HG02938 (cell line): ENCODE measurements around the gene SLC25A20.
"Not testable (repeated sequence)": the region's sequence is repeated elsewhere in the genome, so short reads cannot be mapped to it uniquely, and the experiment has no call there.

Experiments used
- ATAC-seq: cut with Tn5 transposase; IDR thresholded peaks from one replicate; pipeline ENCODE4 v1.9.1; 2021; ENCODE audit warnings: mild to moderate bottlenecking, moderate library complexity; ENCODE audit not compliant: unreplicated experiment

SLC25A20 gene

DNA sequence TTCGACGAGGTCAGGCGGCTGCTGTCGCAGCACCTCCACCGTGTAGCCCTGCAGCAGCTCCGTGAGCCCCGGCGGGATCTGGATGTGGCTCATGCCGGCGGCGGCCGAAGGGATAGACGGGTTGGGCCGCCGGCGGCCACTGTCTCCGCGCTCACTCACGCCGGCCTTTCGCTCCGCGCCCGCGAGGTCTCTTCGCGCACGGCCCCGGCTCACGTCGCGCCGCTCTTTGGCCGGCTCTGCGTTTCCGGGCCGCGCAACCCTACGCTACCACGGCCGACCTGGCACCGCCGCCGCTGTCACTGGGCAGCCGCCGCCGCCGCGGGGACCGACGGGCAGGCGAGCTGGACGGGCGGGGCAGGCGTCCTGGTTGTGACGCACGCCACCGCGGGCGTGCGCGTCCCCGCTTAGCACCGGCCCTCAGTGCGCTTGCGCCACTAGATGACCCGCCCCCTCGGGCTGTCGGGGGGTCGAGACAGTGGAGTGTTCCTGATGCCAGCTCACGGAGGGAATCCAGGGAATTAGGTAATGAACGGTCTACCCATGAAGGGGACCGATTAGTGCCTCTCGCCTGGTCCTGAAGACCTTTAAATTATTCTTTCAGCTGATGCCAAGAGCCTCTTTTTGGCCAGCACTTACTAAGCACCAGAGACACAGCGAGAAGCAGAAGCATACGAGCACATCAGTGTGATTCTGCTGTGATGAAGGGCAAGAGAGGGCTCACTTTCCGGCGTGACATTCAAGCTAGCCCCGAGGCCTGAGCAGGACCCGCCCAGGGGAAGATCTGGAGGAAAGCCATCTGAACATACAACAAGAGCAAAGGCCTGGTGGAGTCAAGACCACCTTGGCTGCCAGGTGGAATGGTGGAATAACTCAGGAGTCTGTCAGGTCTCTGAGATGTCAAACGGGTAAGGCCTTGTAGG, 50.9 kb downstream of the SLC25A20 start, which contains the start of gene PRKAR2A:
Gene PRKAR2A (minus strand): TSS at position 371 of the 920 bp plus-strand sequence. CDS start 278 bp downstream, at position 93.
- peak; percentile 84 for ATAC-seq

DNA sequence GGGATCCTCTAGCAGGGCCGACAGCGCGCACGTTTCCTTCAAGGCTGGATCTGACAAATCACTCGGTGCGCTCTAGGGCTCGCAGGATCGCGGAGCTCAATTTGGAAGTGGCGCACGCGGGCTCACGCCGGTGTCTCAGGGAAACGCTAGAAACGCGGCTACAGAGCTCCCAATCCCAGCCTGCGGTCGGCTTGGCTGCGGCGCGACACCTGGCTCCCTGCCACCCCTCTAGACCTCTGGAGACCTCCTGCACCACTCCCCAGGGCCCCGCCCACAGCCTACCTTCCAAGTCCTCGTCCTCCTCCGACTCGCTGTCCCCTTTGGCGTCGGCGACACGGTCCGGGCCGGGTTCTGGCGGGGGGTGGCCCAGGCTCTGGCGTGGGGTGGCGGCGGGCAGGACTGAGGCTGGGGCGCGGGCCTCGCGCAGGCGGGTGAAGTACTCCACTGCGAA, 51.6 kb downstream of the SLC25A20 start:
- peak; percentile 35 for ATAC-seq

DNA sequence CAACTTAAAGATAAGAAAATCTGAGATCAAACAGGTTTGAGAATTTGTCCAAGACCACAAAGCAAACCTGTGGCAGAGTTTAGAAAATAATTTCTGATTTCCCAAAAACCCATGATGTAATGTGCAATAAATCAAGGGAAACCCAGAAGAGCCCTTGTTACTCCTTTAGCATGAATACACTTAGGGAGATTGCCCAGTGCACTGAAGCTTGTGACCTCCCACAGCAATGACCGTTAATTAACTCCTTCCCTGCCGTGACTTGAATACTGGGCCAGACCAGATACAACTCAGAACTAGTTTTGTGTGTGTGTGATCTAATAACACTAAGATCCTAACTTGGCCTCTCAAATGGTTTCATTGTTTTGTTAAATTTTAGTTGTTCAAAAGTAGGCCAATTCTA, 53.5 kb downstream of the SLC25A20 start:
- no peak for ATAC-seq

DNA sequence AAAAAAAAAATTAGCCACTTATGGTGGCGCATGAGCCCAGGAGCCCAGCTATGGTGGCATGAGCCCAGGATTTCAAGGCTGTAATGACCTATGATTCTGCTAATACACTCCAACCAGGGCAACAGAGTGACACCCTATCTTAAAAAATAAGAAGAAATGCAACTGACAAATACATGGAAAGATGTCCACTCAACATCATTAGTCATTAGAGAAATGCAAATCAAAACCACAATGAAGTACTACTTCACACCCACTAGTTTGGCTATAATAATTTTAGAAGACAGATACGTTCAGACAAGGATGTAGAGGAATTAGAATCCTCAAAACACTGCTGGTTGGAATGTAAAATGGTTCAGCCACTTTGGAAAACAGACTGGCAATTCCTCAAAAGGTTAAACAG, 61.5 kb downstream of the SLC25A20 start:
- no peak for ATAC-seq

DNA sequence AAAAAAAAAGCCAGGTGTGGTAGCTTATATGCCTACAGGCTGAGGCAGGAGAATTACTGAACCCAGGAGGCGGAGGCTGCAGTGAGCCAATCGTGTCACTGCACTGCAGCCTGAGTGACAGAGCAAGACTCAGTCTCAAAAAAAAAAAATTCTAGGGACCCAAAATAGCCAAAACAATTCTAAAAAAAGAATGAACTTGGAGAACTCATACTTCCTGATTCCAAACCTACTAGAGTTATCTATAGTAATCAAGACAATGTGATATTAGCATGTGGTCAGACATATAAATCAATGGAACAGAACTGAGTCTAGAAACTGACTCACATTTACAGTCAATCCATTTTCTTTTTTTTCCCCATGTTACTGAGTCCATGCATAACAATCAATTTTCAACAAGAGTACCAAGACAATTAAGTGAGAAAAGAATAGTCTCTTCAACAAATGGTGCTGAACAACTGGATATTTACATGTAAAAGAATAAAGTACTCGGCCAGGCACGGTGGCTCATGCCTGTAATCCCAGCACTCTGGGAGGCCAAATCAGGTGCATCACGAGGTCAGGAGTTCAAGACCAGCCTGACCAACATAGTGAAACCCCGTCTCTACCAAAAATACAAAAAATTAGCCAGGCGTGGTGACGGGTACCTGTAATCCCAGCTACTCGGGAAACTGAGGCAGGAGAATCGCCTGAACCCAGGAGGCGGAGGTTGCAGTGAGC, 62.9 kb downstream of the SLC25A20 start:
- ATAC-seq = no peak

DNA sequence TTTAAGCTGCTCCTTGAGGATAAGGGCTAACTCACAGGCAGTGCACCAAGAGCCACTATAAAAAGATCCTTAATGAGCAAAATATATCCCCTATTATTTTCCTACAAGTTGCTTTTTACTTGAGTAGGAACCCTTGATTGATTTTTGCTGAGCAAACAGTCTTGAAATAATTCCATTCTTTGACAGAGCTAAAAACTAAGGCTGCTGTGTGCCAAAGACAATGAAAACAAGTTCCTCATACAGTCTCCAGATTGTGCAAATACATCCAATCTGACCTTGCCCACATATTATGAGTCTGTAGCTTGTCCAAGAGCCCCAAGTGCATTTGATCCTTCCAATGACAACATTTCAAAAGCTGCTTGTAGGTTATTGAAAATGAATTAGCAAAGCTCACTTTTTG, 66.0 kb downstream of the SLC25A20 start:
- no peak for ATAC-seq

DNA sequence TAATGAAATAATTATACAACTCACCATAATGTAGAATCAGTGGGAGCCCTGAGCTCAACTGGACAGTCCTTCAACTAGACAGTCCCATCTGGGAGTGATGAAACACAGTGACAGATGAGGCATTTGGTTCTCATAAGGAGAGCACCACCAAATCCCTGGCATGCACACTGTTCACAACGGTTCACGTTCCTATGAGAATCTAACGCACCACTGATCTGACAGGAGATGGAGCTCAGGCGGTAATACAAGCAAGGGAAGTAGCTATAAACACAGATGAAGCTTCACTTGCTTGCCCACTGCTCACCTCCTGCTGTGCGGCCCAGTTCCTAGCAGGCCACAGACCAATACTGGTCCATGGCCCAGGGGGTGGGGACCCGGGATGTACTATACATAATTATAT, 68.0 kb downstream of the SLC25A20 start:
- ATAC-seq = no peak

DNA sequence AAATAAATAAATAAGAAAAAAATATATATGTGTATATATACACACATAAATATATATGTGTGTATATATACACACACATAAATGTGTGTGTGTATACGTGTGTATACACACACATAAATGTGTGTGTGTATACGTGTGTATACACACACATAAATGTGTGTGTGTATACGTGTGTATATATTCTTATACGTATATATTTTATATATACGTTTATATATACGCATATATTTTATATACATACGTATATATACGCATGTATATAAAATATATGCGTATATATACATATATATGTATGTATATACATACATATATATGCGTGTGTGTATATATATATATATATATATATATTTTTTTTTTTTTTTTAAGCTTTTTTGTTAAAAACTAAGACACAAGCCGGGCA, 69.2 kb downstream of the SLC25A20 start:
- not testable (repeated sequence) for ATAC-seq

DNA sequence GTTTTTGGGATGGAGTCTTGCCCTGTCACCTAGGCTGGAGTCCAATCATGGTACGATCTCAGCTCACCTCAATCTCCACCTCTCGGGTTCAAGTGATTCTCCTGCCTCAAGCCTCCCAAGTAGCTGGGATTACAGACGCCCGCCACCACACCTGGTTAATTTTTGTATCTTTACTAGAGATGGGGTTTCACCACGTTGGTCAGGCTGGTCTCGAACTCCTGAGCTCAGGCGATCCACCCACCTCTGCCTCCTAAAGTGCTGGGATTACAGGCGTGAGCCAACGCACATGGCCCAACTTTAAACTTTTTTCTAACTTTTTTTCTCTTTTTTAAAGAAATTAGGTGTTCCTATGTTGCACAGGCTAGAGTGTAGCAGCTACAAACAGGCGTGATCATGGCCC, 70.8 kb downstream of the SLC25A20 start:
- ATAC-seq = not testable (repeated sequence)

DNA sequence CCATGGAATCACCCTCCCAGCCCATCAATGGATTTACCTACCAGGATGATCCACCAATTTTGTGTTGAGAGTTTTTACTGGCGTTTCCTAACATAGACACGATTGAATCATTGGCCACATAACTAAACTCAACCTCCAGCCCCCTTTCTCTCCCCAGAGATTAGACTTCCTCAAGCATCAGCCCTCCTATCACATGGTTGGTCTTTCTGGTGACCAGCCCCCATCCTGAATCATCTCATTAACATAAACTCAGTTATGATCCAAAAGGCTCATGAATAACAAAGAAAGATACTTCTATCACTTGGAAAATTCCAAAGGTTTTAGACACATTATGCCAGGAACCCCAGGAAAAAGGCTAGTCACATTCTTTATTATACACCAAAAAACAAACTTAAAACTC, 72.2 kb downstream of the SLC25A20 start:
- no peak for ATAC-seq

DNA sequence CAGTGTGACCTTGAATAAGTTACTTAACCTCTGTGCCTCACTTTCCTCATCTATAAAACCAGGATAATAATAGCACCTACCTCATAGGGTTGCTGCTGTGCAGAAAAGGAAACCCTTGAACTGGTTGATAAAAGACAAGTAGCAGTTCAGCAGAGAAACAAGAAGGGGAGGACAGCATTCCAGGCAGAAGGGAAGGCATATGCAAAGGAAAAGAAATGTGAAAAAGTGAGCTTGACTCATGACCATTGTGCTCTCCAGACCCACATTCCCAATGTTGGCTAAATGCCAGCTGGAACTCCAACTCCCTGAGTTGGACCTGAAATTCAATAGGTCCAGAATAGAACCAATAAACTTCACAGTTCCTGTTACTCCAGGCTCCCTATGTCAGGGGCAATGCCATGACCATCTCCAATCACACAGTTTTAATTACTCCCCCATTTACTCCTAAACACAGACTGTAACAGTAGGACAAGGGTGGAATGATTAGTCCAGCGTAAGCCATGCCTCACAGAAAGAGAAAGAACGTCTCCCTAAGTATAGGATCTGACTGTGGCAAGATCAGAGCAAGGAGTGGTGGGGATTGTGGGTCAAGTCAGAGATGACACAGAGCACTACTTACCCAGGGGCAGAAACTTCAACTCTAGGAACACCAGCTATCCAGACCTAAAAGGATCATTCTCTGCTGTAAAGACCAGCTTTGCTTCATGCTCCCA, 77.9 kb downstream of the SLC25A20 start:
- ATAC-seq = no peak

DNA sequence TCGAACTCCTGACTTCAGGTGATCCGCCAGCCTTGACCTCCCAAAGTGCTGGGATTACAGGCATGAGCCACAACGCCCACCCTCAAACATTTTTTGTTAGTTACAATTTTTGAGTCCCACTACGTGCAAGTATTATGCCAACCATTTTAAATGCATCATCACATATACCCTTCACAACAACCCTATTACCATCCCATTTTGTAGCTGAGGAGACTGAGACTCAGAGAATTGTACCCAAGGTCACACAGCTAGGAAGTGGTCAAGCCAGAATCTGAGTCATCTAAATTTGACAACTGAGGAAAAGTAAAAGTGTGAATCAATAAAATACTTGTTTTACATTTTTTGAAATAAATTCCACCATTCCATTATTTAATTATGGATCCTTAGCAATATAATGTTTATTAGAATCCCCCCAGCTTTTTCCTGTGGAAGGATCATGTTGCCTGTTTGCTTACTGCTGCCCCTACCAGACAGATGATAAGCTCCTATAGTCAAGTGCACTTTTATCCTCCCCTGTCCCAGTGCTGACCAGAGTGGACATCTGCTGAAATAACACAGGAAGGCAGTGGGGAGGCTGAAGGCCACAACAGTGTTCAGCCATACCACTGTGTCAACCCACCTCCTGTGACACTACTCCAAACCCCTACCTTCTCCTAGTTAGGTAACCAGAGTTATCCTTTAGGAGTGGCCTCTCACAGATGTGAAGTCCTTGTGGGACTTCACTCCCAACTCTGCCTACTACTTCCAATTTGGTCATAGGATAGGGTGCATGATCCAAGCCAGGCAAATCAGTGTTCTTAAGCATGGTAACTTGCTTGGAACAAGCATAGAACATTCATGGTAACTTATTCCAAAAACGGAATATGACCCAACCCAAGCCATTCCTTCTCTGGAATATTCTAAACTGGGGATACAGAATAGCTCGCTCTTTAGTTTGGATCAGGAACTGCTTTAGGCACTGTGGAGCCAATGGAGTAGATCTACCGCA, 79.2 kb downstream of the SLC25A20 start:
- no peak for ATAC-seq

DNA sequence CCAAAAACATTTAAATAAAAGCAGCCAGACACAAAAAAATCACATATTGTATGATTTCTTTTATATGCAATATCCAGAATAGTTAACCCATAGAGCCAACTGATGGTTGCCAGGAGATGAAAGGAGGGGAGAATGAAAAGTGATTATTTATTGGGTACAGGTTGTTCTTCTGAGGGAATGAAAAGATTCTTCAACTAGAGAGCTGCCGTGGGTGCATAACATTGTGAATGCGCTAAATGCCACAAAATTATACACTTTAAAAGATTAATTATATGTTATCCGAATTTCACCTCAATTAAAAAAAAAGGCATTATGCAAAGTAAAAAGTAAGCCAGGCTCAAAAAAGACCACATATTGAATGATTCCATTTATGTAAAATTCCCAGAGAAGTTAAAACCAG, 87.2 kb downstream of the SLC25A20 start:
- ATAC-seq = no peak
